Measurements from ENCODE around the gene TP53I11. TPM values are rescaled to one million over a fixed set of nuclear protein-coding genes. Genes with fewer than 3 reads are reported as not detected.

TP53I11 gene
- total and polyA plus RNA-seq, 2 of the 13 experiments (the other 11 are each of a cell fraction or from before 2014, with no cell fraction given): not detected

GRCh38 chr11:44909557-44909956 is 41.1 kb downstream of the TP53I11 start:
- no peak for FAIRE-seq

DNA sequence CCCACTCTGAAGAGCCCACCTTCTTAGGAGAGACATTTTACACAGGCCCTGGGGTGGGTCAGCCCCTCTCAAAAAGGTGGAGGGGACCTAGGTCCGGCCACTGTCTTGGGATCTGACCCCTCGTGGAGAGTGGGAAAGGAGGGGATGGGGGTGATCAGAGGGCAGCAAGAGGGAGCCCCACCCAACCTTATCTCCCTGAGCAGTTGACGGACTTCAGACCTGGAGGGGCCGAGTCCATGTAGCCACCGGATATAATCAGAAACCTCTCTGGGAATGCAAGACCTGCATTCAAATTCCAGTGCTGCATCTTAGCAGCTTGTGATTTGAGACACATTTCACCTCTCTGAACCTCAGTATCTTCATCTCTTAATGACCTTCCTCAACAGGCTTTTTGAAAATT is 44.0 kb downstream of the TP53I11 start:
- WGBS (ENCODE audit: low lambda C conversion rate): 4% methylated on average over 4 of the region's 5 CpGs
- ATAC-seq: no peak
- ChIA-PET CTCF (ENCODE audit: low intra/inter-chr PET ratio, low total read pairs) (no interaction called here), POLR2A (no interaction called here)
- Histone ChIP-seq H3K27me3 (ENCODE audit: control insufficient read depth in 1 of 2, insufficient read depth in 2 of 2, low read length in 2 of 2) (peaks cover 0 to 14% of the 10 kb centered on the region in 2 experiments; a peak in 2 of 5 replicates), H3K36me3 (replicated peaks in 1 of 2; ENCODE audit: control insufficient read depth in 1 of 2, insufficient read depth in 2 of 2, low read length in 2 of 2) (no peaks in the 10 kb centered on the region), H3K27ac (ENCODE audit: extremely low read length, insufficient read depth, low read length) (no peak overlapping the region), H3K79me2 (ENCODE audit: insufficient read depth, low read length) (no peaks in the 10 kb centered on the region), H3K4me3 (replicated peaks in 1 of 3; ENCODE audit: insufficient read depth in 1 of 3, low read depth in 2 of 3, low read length in 3 of 3) (no peak overlapping the region), H3K9ac (ENCODE audit: insufficient read depth, low read depth, low read length) (no peak overlapping the region), H4K20me1 (ENCODE audit: insufficient read depth, low read length) (no peaks in the 10 kb centered on the region), H3K4me1 (ENCODE audit: insufficient read depth, low read length) (no peaks in the 10 kb centered on the region), H3K9me3 (ENCODE audit: low read length) (no peaks in the 10 kb centered on the region), H2AFZ (ENCODE audit: low read length) (no peak overlapping the region), H3K4me2 (ENCODE audit: low read depth, low read length) (no peak overlapping the region)
- no peak for FAIRE-seq
- intact Hi-C loops (cut with micrococcal nuclease; ENCODE audit: unreplicated experiment): no loop called here
- in situ Hi-C loops (cut with HindIII; ENCODE audit: extremely low pct_ligation_motif_present, low pct_unique_long_range_greater_than_20kb): no loop called here
- DNase-seq (ENCODE audit: low spot score): no peak
- TF ChIP-seq, protein P1, sequence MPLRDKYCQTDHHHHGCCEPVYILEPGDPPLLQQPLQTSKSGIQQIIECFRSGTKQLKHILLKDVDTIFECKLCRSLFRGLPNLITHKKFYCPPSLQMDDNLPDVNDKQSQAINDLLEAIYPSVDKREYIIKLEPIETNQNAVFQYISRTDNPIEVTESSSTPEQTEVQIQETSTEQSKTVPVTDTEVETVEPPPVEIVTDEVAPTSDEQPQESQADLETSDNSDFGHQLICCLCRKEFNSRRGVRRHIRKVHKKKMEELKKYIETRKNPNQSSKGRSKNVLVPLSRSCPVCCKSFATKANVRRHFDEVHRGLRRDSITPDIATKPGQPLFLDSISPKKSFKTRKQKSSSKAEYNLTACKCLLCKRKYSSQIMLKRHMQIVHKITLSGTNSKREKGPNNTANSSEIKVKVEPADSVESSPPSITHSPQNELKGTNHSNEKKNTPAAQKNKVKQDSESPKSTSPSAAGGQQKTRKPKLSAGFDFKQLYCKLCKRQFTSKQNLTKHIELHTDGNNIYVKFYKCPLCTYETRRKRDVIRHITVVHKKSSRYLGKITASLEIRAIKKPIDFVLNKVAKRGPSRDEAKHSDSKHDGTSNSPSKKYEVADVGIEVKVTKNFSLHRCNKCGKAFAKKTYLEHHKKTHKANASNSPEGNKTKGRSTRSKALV (CRISPR knock-in tag; IDR thresholded peaks at IDR 0.05): no peak
- TF ChIP-seq NFATC3 (CRISPR knock-in tag; IDR thresholded peaks at IDR 0.05) (no peak), NFE2 (CRISPR knock-in tag; IDR thresholded peaks at IDR 0.05) (no peak), SETDB1 (CRISPR knock-in tag; IDR thresholded peaks at IDR 0.05; ENCODE audit: borderline replicate concordance) (no peak), FOSL2 (CRISPR knock-in tag; IDR thresholded peaks at IDR 0.05) (no peak)
- TF ChIP-seq, protein P2, sequence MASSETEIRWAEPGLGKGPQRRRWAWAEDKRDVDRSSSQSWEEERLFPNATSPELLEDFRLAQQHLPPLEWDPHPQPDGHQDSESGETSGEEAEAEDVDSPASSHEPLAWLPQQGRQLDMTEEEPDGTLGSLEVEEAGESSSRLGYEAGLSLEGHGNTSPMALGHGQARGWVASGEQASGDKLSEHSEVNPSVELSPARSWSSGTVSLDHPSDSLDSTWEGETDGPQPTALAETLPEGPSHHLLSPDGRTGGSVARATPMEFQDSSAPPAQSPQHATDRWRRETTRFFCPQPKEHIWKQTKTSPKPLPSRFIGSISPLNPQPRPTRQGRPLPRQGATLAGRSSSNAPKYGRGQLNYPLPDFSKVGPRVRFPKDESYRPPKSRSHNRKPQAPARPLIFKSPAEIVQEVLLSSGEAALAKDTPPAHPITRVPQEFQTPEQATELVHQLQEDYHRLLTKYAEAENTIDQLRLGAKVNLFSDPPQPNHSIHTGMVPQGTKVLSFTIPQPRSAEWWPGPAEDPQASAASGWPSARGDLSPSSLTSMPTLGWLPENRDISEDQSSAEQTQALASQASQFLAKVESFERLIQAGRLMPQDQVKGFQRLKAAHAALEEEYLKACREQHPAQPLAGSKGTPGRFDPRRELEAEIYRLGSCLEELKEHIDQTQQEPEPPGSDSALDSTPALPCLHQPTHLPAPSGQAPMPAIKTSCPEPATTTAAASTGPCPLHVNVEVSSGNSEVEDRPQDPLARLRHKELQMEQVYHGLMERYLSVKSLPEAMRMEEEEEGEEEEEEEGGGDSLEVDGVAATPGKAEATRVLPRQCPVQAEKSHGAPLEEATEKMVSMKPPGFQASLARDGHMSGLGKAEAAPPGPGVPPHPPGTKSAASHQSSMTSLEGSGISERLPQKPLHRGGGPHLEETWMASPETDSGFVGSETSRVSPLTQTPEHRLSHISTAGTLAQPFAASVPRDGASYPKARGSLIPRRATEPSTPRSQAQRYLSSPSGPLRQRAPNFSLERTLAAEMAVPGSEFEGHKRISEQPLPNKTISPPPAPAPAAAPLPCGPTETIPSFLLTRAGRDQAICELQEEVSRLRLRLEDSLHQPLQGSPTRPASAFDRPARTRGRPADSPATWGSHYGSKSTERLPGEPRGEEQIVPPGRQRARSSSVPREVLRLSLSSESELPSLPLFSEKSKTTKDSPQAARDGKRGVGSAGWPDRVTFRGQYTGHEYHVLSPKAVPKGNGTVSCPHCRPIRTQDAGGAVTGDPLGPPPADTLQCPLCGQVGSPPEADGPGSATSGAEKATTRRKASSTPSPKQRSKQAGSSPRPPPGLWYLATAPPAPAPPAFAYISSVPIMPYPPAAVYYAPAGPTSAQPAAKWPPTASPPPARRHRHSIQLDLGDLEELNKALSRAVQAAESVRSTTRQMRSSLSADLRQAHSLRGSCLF (CRISPR knock-in tag; IDR thresholded peaks at IDR 0.05; ENCODE audit: borderline replicate concordance): no peak
- no TSS peak for BruUV-seq (replicated peaks)

More at GRCh38 chr11:44909557-44909956, 41.1 kb downstream of the TP53I11 start:
- POLR2A ChIA-PET: no interaction called here
- no peak overlapping the region for H3K9ac ChIP-seq (ENCODE audit: insufficient read depth, low read depth, low read length)
- H4K20me1 ChIP-seq (ENCODE audit: insufficient read depth, low read length): no peaks in the 10 kb centered on the region
- DNase-seq (ENCODE audit: low spot score): no peak
- intact Hi-C loops (cut with micrococcal nuclease; ENCODE audit: unreplicated experiment): no loop called here
- peaks cover 0 to 23% of the 10 kb centered on the region in 2 experiments; a peak in 1 of 5 replicates for H3K27me3 ChIP-seq (ENCODE audit: control insufficient read depth in 1 of 2, insufficient read depth in 2 of 2, low read length in 2 of 2)
- no peaks in the 10 kb centered on the region for H3K36me3 ChIP-seq (replicated peaks in 1 of 2; ENCODE audit: control insufficient read depth in 1 of 2, insufficient read depth in 2 of 2, low read length in 2 of 2)
- WGBS (ENCODE audit: low lambda C conversion rate): 80% methylated on average over 1 of the region's 14 CpGs
- no peaks in the 10 kb centered on the region for H3K79me2 ChIP-seq (ENCODE audit: insufficient read depth, low read length)
- no peak overlapping the region for H3K4me3 ChIP-seq (replicated peaks in 1 of 3; ENCODE audit: insufficient read depth in 1 of 3, low read depth in 2 of 3, low read length in 3 of 3)
- H2AFZ ChIP-seq (ENCODE audit: low read length): no peak overlapping the region
- CTCF ChIA-PET (ENCODE audit: low intra/inter-chr PET ratio, low total read pairs): no interaction called here
- BruUV-seq (replicated peaks): no TSS peak
- ATAC-seq: no peak
- H3K9me3 ChIP-seq (ENCODE audit: low read length): no peaks in the 10 kb centered on the region
- no peak overlapping the region for H3K27ac ChIP-seq (ENCODE audit: extremely low read length, insufficient read depth, low read length)
- in situ Hi-C loops (cut with HindIII; ENCODE audit: extremely low pct_ligation_motif_present, low pct_unique_long_range_greater_than_20kb): no loop called here
- no peak overlapping the region for H3K4me2 ChIP-seq (ENCODE audit: low read depth, low read length)
- H3K4me1 ChIP-seq (ENCODE audit: insufficient read depth, low read length): no peaks in the 10 kb centered on the region
- TF ChIP-seq TEAD2 (CRISPR knock-in tag; IDR thresholded peaks at IDR 0.05) (no peak), ZNF713 (CRISPR knock-in tag; IDR thresholded peaks at IDR 0.05) (no peak), SMARCC2 (IDR thresholded peaks at IDR 0.05) (no peak), SP2 (CRISPR knock-in tag; IDR thresholded peaks at IDR 0.05) (no peak)
- TF ChIP-seq, protein P3, sequence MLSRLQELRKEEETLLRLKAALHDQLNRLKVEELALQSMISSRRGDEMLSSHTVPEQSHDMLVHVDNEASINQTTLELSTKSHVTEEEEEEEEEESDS (CRISPR knock-in tag; IDR thresholded peaks at IDR 0.05; ENCODE audit: borderline replicate concordance): no peak

Data from HepG2 (cell line).